ENCODE results near the gene GRPEL2.

Gene GRPEL2

GRCh38 chr5:149314571-149315111, 30.7 kb upstream of the GRPEL2 start:
- DNase-seq (ENCODE audit: low read depth), result no peak
- TF ChIP-seq MYC (IDR thresholded peaks at IDR 0.05; ENCODE audit: low read depth, low read length) (no peak), CTCF (IDR thresholded peaks at IDR 0.05; ENCODE audit: low read depth, low read length) (no peak), POLR2A (IDR thresholded peaks at IDR 0.05; ENCODE audit: extremely low read depth, insufficient read length) (no peak), MAX (IDR thresholded peaks at IDR 0.05; ENCODE audit: low read depth, low read length) (no peak)
- no peak overlapping the region for H3K4me3 ChIP-seq (ENCODE audit: low read depth, low read length)

DNA sequence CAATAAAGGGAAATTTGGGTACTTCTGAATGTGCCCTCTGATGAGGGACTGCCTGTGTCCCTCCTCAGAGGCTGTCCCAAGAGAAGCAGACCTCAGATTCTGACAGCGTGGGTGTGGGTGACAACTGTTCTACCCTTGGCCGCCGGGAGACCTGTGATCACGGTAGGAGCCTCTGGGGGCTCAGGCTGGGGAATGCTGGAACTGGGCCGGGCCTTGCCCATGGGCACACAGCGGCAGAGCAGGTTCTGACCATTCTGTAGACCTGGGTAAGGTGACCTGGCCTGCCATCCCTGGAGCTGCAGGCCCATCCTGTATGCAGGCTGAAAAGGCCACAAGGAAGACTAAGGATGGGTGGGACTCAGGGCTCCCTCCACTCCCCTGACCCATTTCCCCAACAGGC, 29.5 kb upstream of the GRPEL2 start:
- TF ChIP-seq MYC (IDR thresholded peaks at IDR 0.05; ENCODE audit: low read depth, low read length), result no peak
- H3K4me3 ChIP-seq (ENCODE audit: low read depth, low read length), result no peak overlapping the region

GRCh38 chr5:149317281-149318048, 27.8 kb upstream of the GRPEL2 start:
- DNase-seq (ENCODE audit: low read depth), result peak; percentile 53
- H3K4me3 ChIP-seq (ENCODE audit: low read depth, low read length), result no peak overlapping the region
- peak; percentile 66 for TF ChIP-seq CTCF (IDR thresholded peaks at IDR 0.05; ENCODE audit: low read depth, low read length)
- TF ChIP-seq MAX (IDR thresholded peaks at IDR 0.05; ENCODE audit: low read depth, low read length), result no peak
- TF ChIP-seq MYC (IDR thresholded peaks at IDR 0.05; ENCODE audit: low read depth, low read length), result 0 out of 2 replicates have a peak, but pooled peaks have one; percentile 20
- TF ChIP-seq POLR2A (IDR thresholded peaks at IDR 0.05; ENCODE audit: extremely low read depth, insufficient read length), result no peak

More for the DNA sequence above, 29.5 kb upstream of the GRPEL2 start:
- no peak for DNase-seq (ENCODE audit: low read depth)

DNA sequence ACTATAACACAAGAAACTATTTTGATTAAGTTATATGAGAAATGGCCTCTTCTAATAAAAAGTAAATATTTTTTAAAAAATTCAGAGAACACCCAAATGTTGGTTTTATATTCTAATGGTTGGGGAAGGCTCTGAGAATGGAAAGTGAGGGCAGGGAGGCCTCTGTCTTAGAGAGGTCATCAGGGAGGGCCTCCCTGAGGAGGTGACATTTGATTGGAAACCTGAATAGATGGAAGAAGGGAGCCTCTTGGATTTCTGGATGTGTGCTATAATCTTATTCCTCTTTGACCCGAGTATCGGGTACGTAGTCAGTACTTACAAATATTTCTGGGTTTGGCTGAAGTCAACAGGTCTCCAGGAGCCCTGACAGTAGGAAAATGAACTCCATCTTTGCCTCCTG, 26.1 kb upstream of the GRPEL2 start:
- no peak for TF ChIP-seq MYC (IDR thresholded peaks at IDR 0.05; ENCODE audit: low read depth, low read length)
- no peak for TF ChIP-seq MAX (IDR thresholded peaks at IDR 0.05; ENCODE audit: low read depth, low read length)
- no peak for TF ChIP-seq POLR2A (IDR thresholded peaks at IDR 0.05; ENCODE audit: extremely low read depth, insufficient read length)
- TF ChIP-seq CTCF (IDR thresholded peaks at IDR 0.05; ENCODE audit: low read depth, low read length), result no peak
- no peak overlapping the region for H3K4me3 ChIP-seq (ENCODE audit: low read depth, low read length)
- no peak for DNase-seq (ENCODE audit: low read depth)

DNA sequence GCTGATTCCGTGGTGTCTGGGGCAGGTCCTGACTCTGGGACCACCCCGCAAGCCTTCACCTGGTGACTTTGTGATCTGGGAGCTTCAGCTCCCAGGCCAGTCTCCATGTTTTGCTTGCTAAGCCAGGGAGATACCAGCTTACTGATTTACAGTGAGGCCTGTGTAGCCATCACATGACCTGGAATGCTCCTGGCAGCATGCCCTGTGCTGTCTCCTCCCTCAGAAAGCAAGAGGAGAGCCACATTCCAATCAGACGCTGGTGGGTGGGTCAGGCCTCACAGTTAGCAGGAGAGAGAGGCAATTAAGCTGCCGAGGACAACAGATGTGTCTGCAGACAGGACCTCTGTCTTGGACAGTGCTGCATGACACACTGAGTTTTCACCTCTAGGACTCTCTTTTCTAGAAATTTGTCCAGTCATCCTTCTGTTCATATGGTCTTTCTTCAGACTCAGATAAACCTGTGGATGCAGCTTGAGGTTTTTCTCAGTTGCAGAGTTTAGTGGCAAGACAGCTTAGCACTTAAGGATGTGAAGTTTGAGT, 24.4 kb upstream of the GRPEL2 start:
- H3K4me3 ChIP-seq (ENCODE audit: low read depth, low read length), result no peak overlapping the region
- no peak for TF ChIP-seq CTCF (IDR thresholded peaks at IDR 0.05; ENCODE audit: low read depth, low read length)
- no peak for TF ChIP-seq MAX (IDR thresholded peaks at IDR 0.05; ENCODE audit: low read depth, low read length)
- no peak for TF ChIP-seq MYC (IDR thresholded peaks at IDR 0.05; ENCODE audit: low read depth, low read length)
- no peak for TF ChIP-seq POLR2A (IDR thresholded peaks at IDR 0.05; ENCODE audit: extremely low read depth, insufficient read length)
- DNase-seq (ENCODE audit: low read depth), result no peak

- no peak overlapping the region for H3K4me3 ChIP-seq (ENCODE audit: low read depth, low read length)
- TF ChIP-seq MAX (IDR thresholded peaks at IDR 0.05; ENCODE audit: low read depth, low read length) (no peak), POLR2A (IDR thresholded peaks at IDR 0.05; ENCODE audit: extremely low read depth, insufficient read length) (no peak), CTCF (IDR thresholded peaks at IDR 0.05; ENCODE audit: low read depth, low read length) (no peak), MYC (IDR thresholded peaks at IDR 0.05; ENCODE audit: low read depth, low read length) (no peak)
- DNase-seq (ENCODE audit: low read depth), result no peak
Observed at GRCh38 chr5:149322518-149322917, 22.8 kb upstream of the GRPEL2 start.

Data from NB4 (cell line).